K562 (cell line): Measurements from ENCODE around the gene GALNT18. TPM values are rescaled to one million over a fixed set of nuclear protein-coding genes. Genes with fewer than 3 reads are reported as not detected.

Experiments used
- ATAC-seq: fragments of 200-7000 bp; cut with Tn5 transposase; 3 replicates; pipeline ENCODE4 v1.9.1; 2020; ENCODE audit warnings: moderate library complexity
- BruUV-seq: library from RNA; stranded (reverse); fragments of 400-500 nt; replicated peaks from 2 replicates; lab custom pipeline; 2021; lab: Mats Ljungman, UMichigan
- CTCF ChIA-PET: fragments of 300-600 bp; formaldehyde crosslinking; extraction: SDS; loops from one replicate; lab custom pipeline; 2021; ENCODE audit warnings: low intra/inter-chr PET ratio; lab: Yijun Ruan, JAX
- POLR2A ChIA-PET: fragments of 300-600, 350-650 bp; sonication (Branson Sonifier 250); formaldehyde crosslinking; extraction: SDS; loops from one replicate; lab custom pipeline; 2021; ENCODE audit warnings: antibody characterized with exemption, inconsistent platforms; lab: Yijun Ruan, JAX
- DNase-seq, 4 experiments: peaks; one replicate each; pipeline versions ENCODE4 v3.0.0 to v3.0.0-alpha.2; 2011 to 2018; ENCODE audit warnings: low spot score in 3 of 4, mixed read lengths in 3 of 4; ENCODE audit errors: extremely low read depth in 1 of 4
- FAIRE-seq: peaks from 2 replicates; lab custom pipeline; 2011; peaks lifted over from hg19 to GRCh38; lab: Jason Lieb, UNC
- H2AFZ ChIP-seq: 2 replicates; pipeline ENCODE4 v1.6.0; 2011; ENCODE audit warnings: low read depth, low read length, control low read depth, inconsistent platforms
- H3K27ac ChIP-seq: fragments of 200-600 bp; 3 replicates; pipeline ENCODE4 v1.8.0; 2011; ENCODE audit warnings: low read depth, mild to moderate bottlenecking, control low read depth, inconsistent platforms, low read length, moderate library complexity, mixed read lengths; ENCODE audit errors: extremely low read depth
- H3K27me3 ChIP-seq, 2 experiments: fragments of 300-600 bp in 1 of 2; 2 replicates in 1 of 2; 3 replicates in 1 of 2; pipeline versions ENCODE4 v1.6.0 to v1.8.0; 2011; ENCODE audit warnings: inconsistent platforms in 2 of 2, low read length in 2 of 2, mild to moderate bottlenecking in 1 of 2, mixed read lengths in 1 of 2, moderate library complexity in 1 of 2; ENCODE audit not compliant: control insufficient read depth in 2 of 2, insufficient read depth in 2 of 2
- H3K36me3 ChIP-seq: fragments of 300-600 bp; 3 replicates; pipeline ENCODE4 v1.8.0; 2011; ENCODE audit warnings: mild to moderate bottlenecking, low read length, inconsistent platforms; ENCODE audit not compliant: control insufficient read depth, insufficient read depth
- H3K4me1 ChIP-seq, 2 experiments: fragments of 200-600 bp in 1 of 2; replicated peaks in 1 of 2; 2 replicates in 1 of 2; 3 replicates in 1 of 2; pipeline versions ENCODE4 v1.5.1 to v1.8.0; 2011; ENCODE audit warnings: inconsistent platforms in 2 of 2, low read length in 2 of 2, mild to moderate bottlenecking in 1 of 2, mixed read lengths in 1 of 2, moderate library complexity in 1 of 2; ENCODE audit not compliant: control insufficient read depth in 2 of 2, insufficient read depth in 2 of 2
- H3K4me2 ChIP-seq: 2 replicates; pipeline ENCODE4 v1.6.1; 2011; ENCODE audit warnings: low read length, control low read depth, inconsistent platforms, mixed read lengths; ENCODE audit not compliant: insufficient read depth
- H3K4me3 ChIP-seq: fragments of 200-600 bp; sonication (generic), shearing (Covaris generic); 2 replicates; pipeline ENCODE4 v1.5.1; 2016; ENCODE audit warnings: control low read depth, inconsistent platforms
- H3K79me2 ChIP-seq: fragments of 200-600 bp; 3 replicates; pipeline ENCODE4 v1.8.0; 2011; ENCODE audit warnings: low read length, inconsistent platforms; ENCODE audit not compliant: control insufficient read depth, insufficient read depth
- H3K9ac ChIP-seq, 2 experiments: 2 replicates each; pipeline versions ENCODE4 v1.6.0 to v1.6.1; 2011; ENCODE audit warnings: low read depth in 2 of 2, low read length in 2 of 2, control low read depth in 1 of 2, inconsistent platforms in 1 of 2, mild to moderate bottlenecking in 1 of 2, mixed read lengths in 1 of 2; ENCODE audit not compliant: insufficient read depth in 1 of 2
- H3K9me1 ChIP-seq: one replicate; pipeline ENCODE4 v1.6.0; 2011; ENCODE audit warnings: inconsistent platforms, mild to moderate bottlenecking, low read length, moderate library complexity; ENCODE audit not compliant: control insufficient read depth, insufficient read depth
- H3K9me3 ChIP-seq: replicated peaks from 2 replicates; pipeline ENCODE4 v1.5.1; 2011; ENCODE audit warnings: low read depth, low read length, inconsistent platforms; ENCODE audit not compliant: control insufficient read depth, insufficient read depth
- H4K20me1 ChIP-seq: replicated peaks from 2 replicates; pipeline ENCODE4 v1.6.1; 2011; ENCODE audit warnings: low read length, inconsistent platforms, mixed read lengths; ENCODE audit not compliant: control insufficient read depth, insufficient read depth
- BMI1 ChIP-seq: fragments of 150-350 bp; IDR thresholded peaks from 2 replicates; pipeline ENCODE4 v1.6.1; 2014; ENCODE audit warnings: low read length
- CREM ChIP-seq: IDR thresholded peaks from 2 replicates; pipeline ENCODE4 v1.6.1; 2014; ENCODE audit warnings: antibody characterized with exemption, low read depth
- FOSL1 ChIP-seq: fragments of 200-800 bp; sonication (Bioruptor generic); conservative IDR thresholded peaks from 2 replicates; pipeline ENCODE4 v1.6.1; 2016; ENCODE audit warnings: missing genetic modification characterization, missing compliant biosample characterization
- GABPB1 ChIP-seq: sonication (generic); formaldehyde crosslinking; IDR thresholded peaks from 2 replicates; pipeline ENCODE4 v1.8.0; 2022; ENCODE audit warnings: mild to moderate bottlenecking, missing genetic modification reagents
- JUND ChIP-seq, 2 experiments: IDR thresholded peaks; 2 replicates in 1 of 2; 3 replicates in 1 of 2; pipeline ENCODE4 v1.6.1; 2011; ENCODE audit warnings: borderline replicate concordance in 2 of 2, low read depth in 2 of 2, low read length in 2 of 2, improper control_type of control experiment in 1 of 2, missing biosample characterization in 1 of 2, missing genetic modification characterization in 1 of 2, missing genetic modification reagents in 1 of 2
- MAFF ChIP-seq: IDR thresholded peaks from 2 replicates; pipeline ENCODE4 v1.6.1; 2012; ENCODE audit warnings: low read length, improper control_type of control experiment
- SETDB1 ChIP-seq: IDR thresholded peaks from one replicate; pipeline ENCODE4 v1.6.1; 2012; ENCODE audit warnings: low read length, control low read depth, inconsistent platforms
- ZC3H4 ChIP-seq: sonication (generic); formaldehyde crosslinking; IDR thresholded peaks from 2 replicates; pipeline ENCODE4 v1.9.0; 2021; ENCODE audit warnings: missing genetic modification reagents, borderline replicate concordance
- ZKSCAN8 ChIP-seq: fragments of 200-800 bp; sonication (Bioruptor generic); IDR thresholded peaks from 2 replicates; pipeline ENCODE4 v1.6.1; 2016; ENCODE audit warnings: missing genetic modification characterization, missing compliant biosample characterization
- ZNF407 ChIP-seq: fragments of 450-650 bp; IDR thresholded peaks from 2 replicates; pipeline ENCODE4 v1.6.1; 2016; ENCODE audit warnings: low read depth
- WGBS: fragments of 100-300 bp; shearing (Covaris generic); methylation state at CpG from one replicate; pipeline ENCODE4 v1.1.6; 2016; ENCODE audit warnings: low coverage, mixed read lengths; ENCODE audit not compliant: insufficient coverage; ENCODE audit errors: missing lambda C conversion rate; 5-methylcytosine and 5-hydroxymethylcytosine counted together
- in situ Hi-C: fragments of 300-500 bp; cut with MboI; formaldehyde crosslinking; loops from 4 replicates; pipeline ENCODE4 v1.15.0; 2018; ENCODE audit warnings: inconsistent platforms, mixed read lengths
- intact Hi-C: fragments of 100-400 bp; cut with micrococcal nuclease; formaldehyde crosslinking; loops from 2 replicates; pipeline ENCODE4 v1.14.2; 2022
- polyA plus RNA-seq, 8 experiments: library from polyadenylated mRNA; depleted of rRNA in 4 of 8; stranded (reverse) in 5 of 8; unstranded in 3 of 8; fragments of >200 nt; fragmentation: Nextera tagmentation in 2 of 8; fragmentation: Illumina TruSeq in 1 of 8; extraction: Ambion mirVana in 2 of 8; extraction: Trizol in 1 of 8; gene quantifications; 2 replicates each; pipeline versions ENCODE4 v1.2.1 to v1.2.3, GENCODE V29; 2011 to 2014; ENCODE audit warnings: inconsistent platforms in 1 of 8, missing spikeins in 1 of 8
- total RNA-seq, 7 experiments: library from RNA; depleted of rRNA in 6 of 7; stranded (reverse); fragments of >200 nt in 6 of 7; fragmentation: Illumina TruSeq in 2 of 7; extraction: Trizol in 2 of 7; gene quantifications; 2 replicates each; pipeline versions ENCODE4 v1.2.1 to v1.2.3, GENCODE V29; 2011 to 2021; ENCODE audit warnings: low replicate concordance in 1 of 7
- TF ChIP-seq, protein P1 (sequence below), 2 experiments: fragments of 450-650 bp; IDR thresholded peaks; 2 replicates each; pipeline ENCODE4 v1.6.1; 2018; ENCODE audit warnings: mild to moderate bottlenecking in 2 of 2, low read depth in 1 of 2; ENCODE audit not compliant: partially characterized antibody in 2 of 2

Gene GALNT18
- total and polyA plus RNA-seq, 9 of the 15 experiments (the other 6 are each of a cell fraction or from before 2014, with no cell fraction given): not detected

GRCh38 chr11:11318461-11318860 lies 303.3 kb downstream of the GALNT18 start:
- no peaks in the 10 kb centered on the region for H3K4me1 ChIP-seq
- CTCF ChIA-PET: no interaction called here
- BruUV-seq: no TSS peak
- no peak overlapping the region for H3K27ac ChIP-seq
- DNase-seq (no peak), FAIRE-seq (no peak), ATAC-seq (no peak)
- no peak overlapping the region for H3K9ac ChIP-seq
- under 1% methylated on average over 7 of the region's 7 CpGs for WGBS
- no peaks in the 10 kb centered on the region for H3K79me2 ChIP-seq
- H3K4me3 ChIP-seq: no peak overlapping the region
- H3K36me3 ChIP-seq: no peaks in the 10 kb centered on the region
- no peaks in the 10 kb centered on the region for H3K9me1 ChIP-seq
- no peaks in the 10 kb centered on the region for H3K27me3 ChIP-seq
- H3K4me2 ChIP-seq: no peak overlapping the region
- no peak overlapping the region for H2AFZ ChIP-seq
- no peaks in the 10 kb centered on the region for H3K9me3 ChIP-seq
- in situ Hi-C loops: no loop called here
- H4K20me1 ChIP-seq: no peaks in the 10 kb centered on the region
- POLR2A ChIA-PET: no interaction called here
- intact Hi-C loops: no loop called here
- TF ChIP-seq MAFF (no peak), FOSL1 (tag) (no peak), SETDB1 (no peak), JUND (IDR thresholded peaks at IDR 0.05; ENCODE audit: borderline replicate concordance, low read depth, low read length) (no peak), JUND (tag; IDR thresholded peaks at IDR 0.05; ENCODE audit: borderline replicate concordance, low read depth, low read length) (no peak), GABPB1 (CRISPR knock-in tag) (no peak), CREM (no peak), ZC3H4 (CRISPR knock-in tag) (no peak), ZNF407 (no peak), BMI1 (no peak), ZKSCAN8 (no peak)
- TF ChIP-seq, protein P1, sequence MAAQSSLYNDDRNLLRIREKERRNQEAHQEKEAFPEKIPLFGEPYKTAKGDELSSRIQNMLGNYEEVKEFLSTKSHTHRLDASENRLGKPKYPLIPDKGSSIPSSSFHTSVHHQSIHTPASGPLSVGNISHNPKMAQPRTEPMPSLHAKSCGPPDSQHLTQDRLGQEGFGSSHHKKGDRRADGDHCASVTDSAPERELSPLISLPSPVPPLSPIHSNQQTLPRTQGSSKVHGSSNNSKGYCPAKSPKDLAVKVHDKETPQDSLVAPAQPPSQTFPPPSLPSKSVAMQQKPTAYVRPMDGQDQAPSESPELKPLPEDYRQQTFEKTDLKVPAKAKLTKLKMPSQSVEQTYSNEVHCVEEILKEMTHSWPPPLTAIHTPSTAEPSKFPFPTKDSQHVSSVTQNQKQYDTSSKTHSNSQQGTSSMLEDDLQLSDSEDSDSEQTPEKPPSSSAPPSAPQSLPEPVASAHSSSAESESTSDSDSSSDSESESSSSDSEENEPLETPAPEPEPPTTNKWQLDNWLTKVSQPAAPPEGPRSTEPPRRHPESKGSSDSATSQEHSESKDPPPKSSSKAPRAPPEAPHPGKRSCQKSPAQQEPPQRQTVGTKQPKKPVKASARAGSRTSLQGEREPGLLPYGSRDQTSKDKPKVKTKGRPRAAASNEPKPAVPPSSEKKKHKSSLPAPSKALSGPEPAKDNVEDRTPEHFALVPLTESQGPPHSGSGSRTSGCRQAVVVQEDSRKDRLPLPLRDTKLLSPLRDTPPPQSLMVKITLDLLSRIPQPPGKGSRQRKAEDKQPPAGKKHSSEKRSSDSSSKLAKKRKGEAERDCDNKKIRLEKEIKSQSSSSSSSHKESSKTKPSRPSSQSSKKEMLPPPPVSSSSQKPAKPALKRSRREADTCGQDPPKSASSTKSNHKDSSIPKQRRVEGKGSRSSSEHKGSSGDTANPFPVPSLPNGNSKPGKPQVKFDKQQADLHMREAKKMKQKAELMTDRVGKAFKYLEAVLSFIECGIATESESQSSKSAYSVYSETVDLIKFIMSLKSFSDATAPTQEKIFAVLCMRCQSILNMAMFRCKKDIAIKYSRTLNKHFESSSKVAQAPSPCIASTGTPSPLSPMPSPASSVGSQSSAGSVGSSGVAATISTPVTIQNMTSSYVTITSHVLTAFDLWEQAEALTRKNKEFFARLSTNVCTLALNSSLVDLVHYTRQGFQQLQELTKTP (IDR thresholded peaks at IDR 0.05; ENCODE audit: low read depth in 1 of 2, partially characterized antibody in 2 of 2): no peak
